ENCODE results near the gene GSK3B. TPM values are rescaled to one million over a fixed set of nuclear protein-coding genes. Genes with fewer than 3 reads are reported as not detected.
"Not testable (repeated sequence)": the region's sequence is repeated elsewhere in the genome, so short reads cannot be mapped to it uniquely, and the experiment has no call there.

Gene GSK3B
- polyA plus RNA-seq, 3 donors, result 41.2 to 47.6 (median 44.2) TPM

- no peak for DNase-seq
These were observed 71.5 kb downstream of the GSK3B start for GRCh38 chr3:120022729-120023128.

- DNase-seq, result no peak
These were observed 72.7 kb downstream of the GSK3B start for GRCh38 chr3:120021523-120021922.

- no peak for DNase-seq
These were observed 75.9 kb downstream of the GSK3B start for GRCh38 chr3:120018299-120018698.

GRCh38 chr3:120017692-120018091 lies 76.6 kb downstream of the GSK3B start:
- DNase-seq, result no peak

- DNase-seq, result no peak
These were observed 80.8 kb downstream of the GSK3B start for GRCh38 chr3:120013481-120013880.

- DNase-seq, result not testable (repeated sequence)
These were observed 88.5 kb downstream of the GSK3B start for GRCh38 chr3:120005741-120006140.

GRCh38 chr3:120004008-120004498 lies 90.2 kb downstream of the GSK3B start:
- not testable (repeated sequence) for DNase-seq

- no peak for DNase-seq
These were observed 96.1 kb downstream of the GSK3B start for GRCh38 chr3:119998166-119998565.

- no peak for DNase-seq
These were observed 103.4 kb downstream of the GSK3B start for GRCh38 chr3:119990888-119991287.

GRCh38 chr3:119989981-119990655 lies 104.1 kb downstream of the GSK3B start:
- DNase-seq, result no peak

GRCh38 chr3:119986812-119987211 lies 107.4 kb downstream of the GSK3B start:
- DNase-seq, result not testable (repeated sequence)

- no peak for DNase-seq
These were observed 112.9 kb downstream of the GSK3B start for GRCh38 chr3:119981386-119981785.

- no peak for DNase-seq
These were observed 115.6 kb downstream of the GSK3B start for GRCh38 chr3:119978554-119979208.

GRCh38 chr3:119977353-119977752 lies 116.9 kb downstream of the GSK3B start:
- DNase-seq, result no peak

- no peak for DNase-seq
These were observed 118.0 kb downstream of the GSK3B start for GRCh38 chr3:119976214-119976613.

- DNase-seq, result no peak
These were observed 119.6 kb downstream of the GSK3B start for GRCh38 chr3:119974656-119975055.

- DNase-seq, result no peak
These were observed 121.1 kb downstream of the GSK3B start for GRCh38 chr3:119973018-119973646.

GRCh38 chr3:119969759-119970158 lies 124.5 kb downstream of the GSK3B start:
- no peak for DNase-seq

GRCh38 chr3:119967353-119968006 lies 126.8 kb downstream of the GSK3B start:
- DNase-seq, result no peak

GRCh38 chr3:119965692-119966091 lies 128.6 kb downstream of the GSK3B start:
- DNase-seq, result no peak

- DNase-seq, result no peak
These were observed 130.0 kb downstream of the GSK3B start for GRCh38 chr3:119964294-119964693.

GRCh38 chr3:119955972-119956371 lies 138.3 kb downstream of the GSK3B start:
- no peak for DNase-seq

Measured in renal pelvis (tissue), 4 donors.